Endothelial cell of umbilical vein (primary cell): ENCODE measurements around the gene HEXA. TPM values are rescaled to one million over a fixed set of nuclear protein-coding genes. Genes with fewer than 3 reads are reported as not detected.
"Not testable (repeated sequence)": the region's sequence is repeated elsewhere in the genome, so short reads cannot be mapped to it uniquely, and the experiment has no call there.

Source experiments
- BruUV-seq: library from RNA; stranded (reverse); fragments of 400-500 nt; replicated peaks from 2 replicates; lab custom pipeline; 2021; lab: Mats Ljungman, UMichigan
- CTCF ChIA-PET: fragments of 300-600, 350-600 bp; sonication (Branson Sonifier 250); formaldehyde crosslinking; loops from one replicate; lab custom pipeline; 2021; ENCODE audit warnings: antibody characterized with exemption, inconsistent platforms; lab: Charles Lee
- POLR2A ChIA-PET: fragments of 300-600, 350-600 bp; sonication (Branson Sonifier 250); formaldehyde crosslinking; loops from one replicate; lab custom pipeline; 2021; ENCODE audit warnings: antibody characterized with exemption, inconsistent platforms; lab: Charles Lee
- DNase-seq: peaks from one replicate; pipeline ENCODE4 v3.0.0-alpha.2; 2011; ENCODE audit warnings: low read depth, low spot score
- FAIRE-seq: peaks from 2 replicates; lab custom pipeline; 2011; peaks lifted over from hg19 to GRCh38; lab: Jason Lieb, UNC
- H2AFZ ChIP-seq: 2 replicates; pipeline ENCODE4 v1.6.0; 2012; ENCODE audit warnings: low read depth, low read length, control low read depth, inconsistent platforms
- H3K27ac ChIP-seq: 2 replicates; pipeline ENCODE4 v1.5.1; 2011; ENCODE audit warnings: low read depth, mild to moderate bottlenecking, control low read depth, low read length, moderate library complexity; ENCODE audit not compliant: insufficient read depth
- H3K27me3 ChIP-seq, 2 experiments: 2 replicates each; pipeline versions ENCODE4 v1.6.0 to v1.6.1; 2011; ENCODE audit warnings: low read length in 2 of 2, mixed read lengths in 1 of 2; ENCODE audit not compliant: control insufficient read depth in 2 of 2, insufficient read depth in 2 of 2
- H3K36me3 ChIP-seq, 2 experiments: 2 replicates in 1 of 2; 3 replicates in 1 of 2; pipeline ENCODE4 v1.5.1; 2011; ENCODE audit warnings: low read length in 2 of 2, mild to moderate bottlenecking in 1 of 2, moderate library complexity in 1 of 2; ENCODE audit not compliant: control insufficient read depth in 2 of 2, insufficient read depth in 2 of 2; ENCODE audit errors: extremely low read depth in 1 of 2
- H3K4me1 ChIP-seq: 3 replicates; pipeline ENCODE4 v1.5.1; 2011; ENCODE audit warnings: mild to moderate bottlenecking, low read length; ENCODE audit not compliant: control insufficient read depth, insufficient read depth; ENCODE audit errors: extremely low read depth
- H3K4me2 ChIP-seq: 2 replicates; pipeline ENCODE4 v1.6.1; 2011; ENCODE audit warnings: low read length, control low read depth, mixed read lengths; ENCODE audit not compliant: insufficient read depth
- H3K4me3 ChIP-seq, 3 experiments: fragments of 200-600 bp in 1 of 3; sonication (generic), shearing (Covaris generic) in 1 of 3; replicated peaks in 1 of 3; 2 replicates each; pipeline ENCODE4 v1.5.1; 2011 to 2016; ENCODE audit warnings: control low read depth in 3 of 3, low read length in 3 of 3, mild to moderate bottlenecking in 2 of 3, inconsistent platforms in 1 of 3, low read depth in 1 of 3, moderate library complexity in 1 of 3; ENCODE audit not compliant: insufficient read depth in 1 of 3
- H3K79me2 ChIP-seq: 2 replicates; pipeline ENCODE4 v1.6.0; 2012; ENCODE audit warnings: low read length, inconsistent platforms; ENCODE audit not compliant: control insufficient read depth, insufficient read depth
- H3K9ac ChIP-seq: replicated peaks from 2 replicates; pipeline ENCODE3; 2011; ENCODE audit warnings: low read length, control low read depth; ENCODE audit not compliant: insufficient read depth; ENCODE audit errors: extremely low read depth
- H3K9me1 ChIP-seq: replicated peaks from 3 replicates; pipeline ENCODE4 v1.6.0; 2011; ENCODE audit warnings: mild to moderate bottlenecking, low read length; ENCODE audit not compliant: control insufficient read depth, insufficient read depth; ENCODE audit errors: extremely low read depth
- H3K9me3 ChIP-seq: replicated peaks from 2 replicates; pipeline ENCODE4 v1.5.1; 2012; ENCODE audit warnings: low read length, inconsistent platforms; ENCODE audit not compliant: control insufficient read depth, insufficient read depth
- H4K20me1 ChIP-seq: replicated peaks from 2 replicates; pipeline ENCODE3; 2011; ENCODE audit warnings: mild to moderate bottlenecking, low read length; ENCODE audit not compliant: control insufficient read depth, insufficient read depth; ENCODE audit errors: extremely low read depth
- EZH2 ChIP-seq: IDR thresholded peaks from 2 replicates; pipeline ENCODE4 v1.6.1; 2012; ENCODE audit warnings: borderline replicate concordance, low read depth, mild to moderate bottlenecking, moderate library complexity, low read length, inconsistent platforms; ENCODE audit not compliant: severe bottlenecking
- GATA2 ChIP-seq: IDR thresholded peaks from 2 replicates; pipeline ENCODE4 v1.7.0; 2011; ENCODE audit warnings: low read depth, mild to moderate bottlenecking, moderate library complexity, mixed read lengths, low read length; ENCODE audit not compliant: insufficient read length, insufficient read depth
- JUN ChIP-seq: IDR thresholded peaks from 2 replicates; pipeline ENCODE4 v1.6.1; 2011; ENCODE audit warnings: borderline replicate concordance, low read depth; ENCODE audit not compliant: insufficient read length, insufficient read depth
- MYC ChIP-seq: IDR thresholded peaks from one replicate; pipeline ENCODE4 v1.6.1; 2011; ENCODE audit warnings: mild to moderate bottlenecking, low read depth, low read length
- POLR2AphosphoS5 ChIP-seq: IDR thresholded peaks from 2 replicates; pipeline ENCODE4 v1.6.1; 2012; ENCODE audit warnings: low read depth, mild to moderate bottlenecking, control low read depth, low read length, moderate library complexity; ENCODE audit not compliant: insufficient read depth
- dilution Hi-C: fragments of 300-500 bp; cut with MboI; formaldehyde crosslinking; loops from one replicate; pipeline ENCODE4 v1.15.0; 2019; ENCODE audit warnings: low sequenced_read_pairs; ENCODE audit not compliant: extremely low pct_ligation_motif_present
- intact Hi-C: fragments of 100-400 bp; cut with micrococcal nuclease; formaldehyde crosslinking; loops from one replicate; pipeline ENCODE4 v1.10.0; 2022
- polyA plus RNA-seq, 4 experiments: library from polyadenylated mRNA; depleted of rRNA in 3 of 4; stranded (reverse) in 3 of 4; unstranded in 1 of 4; fragments of >200 nt; gene quantifications; 2 replicates each; pipeline versions ENCODE4 v1.2.1 to v1.2.3, GENCODE V29; 2011 to 2012; ENCODE audit warnings: missing spikeins in 1 of 4
- total RNA-seq: library from RNA; stranded (reverse); gene quantifications from 2 replicates; pipeline ENCODE4 v1.2.3, GENCODE V29; 2021
- TF ChIP-seq, protein P1 (sequence below), 2 donors: IDR thresholded peaks; 1 replicate in 1 of 2; 2 replicates in 1 of 2; pipeline ENCODE4 v1.5.1; 2011; ENCODE audit warnings: low read length in 2 of 2, mild to moderate bottlenecking in 2 of 2, moderate library complexity in 2 of 2, control low read depth in 1 of 2, inconsistent platforms in 1 of 2, low read depth in 1 of 2; ENCODE audit not compliant: insufficient read depth in 1 of 2; ENCODE audit errors: extremely low read depth in 1 of 2

HEXA gene
- total and polyA plus RNA-seq, 2 donors (not counting 3 experiments of a cell fraction or from before 2014, with no cell fraction given), result 108 to 212 TPM

GRCh38 chr15:72379856-72380430, 4.1 kb upstream of the HEXA start:
- Histone ChIP-seq H2AFZ (peak overlapping the region; percentile 26), H3K79me2 (peaks cover 2% of the 10 kb centered on the region), H3K36me3 (no peaks in the 10 kb centered on the region), H3K27ac (peak overlapping the region; percentile 15), H4K20me1 (no peaks in the 10 kb centered on the region), H3K9ac (no peak overlapping the region), H3K9me1 (no peaks in the 10 kb centered on the region), H3K4me2 (peak overlapping the region; percentile 40), H3K4me3 (no peak overlapping the region), H3K9me3 (no peaks in the 10 kb centered on the region), H3K4me1 (peaks cover 22% of the 10 kb centered on the region), H3K27me3 (peaks cover 10 to 11% of the 10 kb centered on the region in 2 experiments)
- peak; percentile 82 for DNase-seq
- CTCF ChIA-PET, result no interaction called here
- peak; percentile 96 for FAIRE-seq
- TF ChIP-seq GATA2 (no peak), EZH2 (no peak), JUN (no peak), POLR2AphosphoS5 (no peak), MYC (no peak)
- TF ChIP-seq, protein P1, sequence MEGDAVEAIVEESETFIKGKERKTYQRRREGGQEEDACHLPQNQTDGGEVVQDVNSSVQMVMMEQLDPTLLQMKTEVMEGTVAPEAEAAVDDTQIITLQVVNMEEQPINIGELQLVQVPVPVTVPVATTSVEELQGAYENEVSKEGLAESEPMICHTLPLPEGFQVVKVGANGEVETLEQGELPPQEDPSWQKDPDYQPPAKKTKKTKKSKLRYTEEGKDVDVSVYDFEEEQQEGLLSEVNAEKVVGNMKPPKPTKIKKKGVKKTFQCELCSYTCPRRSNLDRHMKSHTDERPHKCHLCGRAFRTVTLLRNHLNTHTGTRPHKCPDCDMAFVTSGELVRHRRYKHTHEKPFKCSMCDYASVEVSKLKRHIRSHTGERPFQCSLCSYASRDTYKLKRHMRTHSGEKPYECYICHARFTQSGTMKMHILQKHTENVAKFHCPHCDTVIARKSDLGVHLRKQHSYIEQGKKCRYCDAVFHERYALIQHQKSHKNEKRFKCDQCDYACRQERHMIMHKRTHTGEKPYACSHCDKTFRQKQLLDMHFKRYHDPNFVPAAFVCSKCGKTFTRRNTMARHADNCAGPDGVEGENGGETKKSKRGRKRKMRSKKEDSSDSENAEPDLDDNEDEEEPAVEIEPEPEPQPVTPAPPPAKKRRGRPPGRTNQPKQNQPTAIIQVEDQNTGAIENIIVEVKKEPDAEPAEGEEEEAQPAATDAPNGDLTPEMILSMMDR (IDR thresholded peaks at IDR 0.05; ENCODE audit: extremely low read depth in 1 of 2, insufficient read depth in 1 of 2, low read depth in 1 of 2, low read length in 2 of 2), result no peak
- no TSS peak for BruUV-seq
- dilution Hi-C loops (no loop called here), intact Hi-C loops (loop anchor here (10.0 kb wide), 1 partner anchor 155 kb away; no protein-coding TSS in a partner anchor)
- POLR2A ChIA-PET, result no interaction called here

GRCh38 chr15:72379106-72379505, 3.3 kb upstream of the HEXA start:
- H3K9me3 ChIP-seq, result not testable (repeated sequence)

More at GRCh38 chr15:72379106-72379505, 3.3 kb upstream of the HEXA start:
- H3K36me3 ChIP-seq, POLR2A ChIA-PET, H3K4me3 ChIP-seq, H3K79me2 ChIP-seq, H3K9ac ChIP-seq, H3K27me3 ChIP-seq, BruUV-seq, FAIRE-seq, H4K20me1 ChIP-seq, dilution Hi-C loops, DNase-seq, H3K27ac ChIP-seq, H3K4me2 ChIP-seq, H3K9me1 ChIP-seq, H2AFZ ChIP-seq, CTCF ChIA-PET: not testable (repeated sequence)
- H3K4me1 ChIP-seq, result peaks cover 28% of the 10 kb centered on the region
- intact Hi-C loops, result loop anchor here (10.0 kb wide), 1 partner anchor 156 kb away; no protein-coding TSS in a partner anchor
